Ishikawa (cell line): ENCODE measurements around the gene CTNNA3.

ENCODE experiments used
- EGR1 ChIP-seq: IDR thresholded peaks from 2 replicates; pipeline ENCODE4 v1.6.1; 2012
- EP300 ChIP-seq: IDR thresholded peaks from 2 replicates; pipeline ENCODE4 v1.6.1; 2012; ENCODE audit warnings: borderline replicate concordance
- RAD21 ChIP-seq: IDR thresholded peaks from 2 replicates; pipeline ENCODE4 v1.6.1; 2012; ENCODE audit warnings: low read depth
- TAF1 ChIP-seq: IDR thresholded peaks from 2 replicates; pipeline ENCODE4 v1.6.1; 2012; ENCODE audit warnings: low read depth, mild to moderate bottlenecking
- YY1 ChIP-seq: IDR thresholded peaks from 2 replicates; pipeline ENCODE4 v1.6.1; 2012; ENCODE audit warnings: low read depth
- TF ChIP-seq, protein P1 (sequence below): IDR thresholded peaks from 2 replicates; pipeline ENCODE4 v1.6.1; 2012

DNA sequence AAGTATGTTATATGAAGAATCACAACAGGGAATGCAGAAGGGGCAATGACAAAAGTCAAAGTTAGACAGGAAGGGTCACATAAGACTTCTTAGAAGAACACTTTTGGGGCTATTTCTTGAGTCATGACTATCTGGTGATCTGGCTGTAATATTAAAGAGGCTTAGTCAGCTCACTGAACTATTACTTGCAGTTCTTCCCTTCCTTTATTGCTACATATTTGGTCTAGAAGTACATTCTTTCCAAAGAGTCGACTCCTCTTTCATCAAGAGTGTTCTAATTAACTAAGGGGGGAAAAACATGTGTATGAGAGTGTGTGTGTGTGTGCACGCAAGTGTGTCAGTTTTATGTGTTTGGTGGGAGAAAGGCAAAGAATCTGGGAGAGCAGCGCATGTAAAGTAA lies 1017.5 kb downstream of the CTNNA3 start:
- TF ChIP-seq EGR1 (no peak), RAD21 (no peak), TAF1 (no peak), EP300 (no peak), YY1 (no peak)
- TF ChIP-seq, protein P1, sequence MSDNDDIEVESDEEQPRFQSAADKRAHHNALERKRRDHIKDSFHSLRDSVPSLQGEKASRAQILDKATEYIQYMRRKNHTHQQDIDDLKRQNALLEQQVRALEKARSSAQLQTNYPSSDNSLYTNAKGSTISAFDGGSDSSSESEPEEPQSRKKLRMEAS: no peak
